MV-4-11 (cell line): ENCODE results near the gene PREX1.
A peak's percentile ranks its signal among the peaks of the same experiment; 100 is the strongest.

ENCODE experiments used
- DNase-seq: peaks from one replicate; lab custom pipeline; 2025; lab: John Stamatoyannopoulos, UW

The PREX1 gene

DNA sequence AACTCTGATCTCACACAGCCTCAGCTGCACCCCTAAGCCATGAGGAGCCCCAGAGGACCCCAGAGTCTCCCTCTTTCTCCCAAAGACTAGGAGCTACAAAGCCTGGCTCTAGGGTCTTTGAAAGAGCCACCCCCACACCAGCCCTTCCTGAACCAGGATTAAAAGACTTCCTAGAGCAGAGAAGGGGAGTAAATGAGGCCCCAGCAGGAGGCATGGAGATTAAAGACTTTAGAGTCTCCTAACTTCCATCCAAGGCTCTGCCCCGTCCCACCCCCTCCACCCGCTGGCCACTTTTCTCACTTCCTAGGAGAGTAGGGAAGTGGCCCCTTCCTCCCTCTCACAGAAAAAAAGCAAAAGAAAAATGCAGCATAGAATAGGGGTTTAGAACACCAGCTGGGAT is 1.7 kb downstream of the PREX1 start:
- DNase-seq = peak; percentile 71

DNA sequence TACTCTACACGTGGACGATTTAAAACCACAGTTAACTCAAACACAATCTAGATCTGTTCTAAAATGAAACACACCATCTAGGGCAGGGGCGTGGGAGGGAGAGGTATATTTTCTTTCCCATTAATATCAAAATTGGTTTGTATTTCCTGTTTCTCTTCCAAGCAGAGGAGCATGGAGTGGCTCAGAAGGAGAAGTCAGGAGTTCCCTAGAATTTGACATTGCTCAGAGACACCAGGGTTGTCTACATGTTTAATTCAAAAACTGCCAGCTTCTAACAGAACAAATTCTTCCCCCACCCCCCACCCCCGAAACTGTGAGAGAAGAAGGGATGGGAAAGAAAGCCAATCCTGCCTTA is 2.3 kb downstream of the PREX1 start:
- DNase-seq = no peak

DNA sequence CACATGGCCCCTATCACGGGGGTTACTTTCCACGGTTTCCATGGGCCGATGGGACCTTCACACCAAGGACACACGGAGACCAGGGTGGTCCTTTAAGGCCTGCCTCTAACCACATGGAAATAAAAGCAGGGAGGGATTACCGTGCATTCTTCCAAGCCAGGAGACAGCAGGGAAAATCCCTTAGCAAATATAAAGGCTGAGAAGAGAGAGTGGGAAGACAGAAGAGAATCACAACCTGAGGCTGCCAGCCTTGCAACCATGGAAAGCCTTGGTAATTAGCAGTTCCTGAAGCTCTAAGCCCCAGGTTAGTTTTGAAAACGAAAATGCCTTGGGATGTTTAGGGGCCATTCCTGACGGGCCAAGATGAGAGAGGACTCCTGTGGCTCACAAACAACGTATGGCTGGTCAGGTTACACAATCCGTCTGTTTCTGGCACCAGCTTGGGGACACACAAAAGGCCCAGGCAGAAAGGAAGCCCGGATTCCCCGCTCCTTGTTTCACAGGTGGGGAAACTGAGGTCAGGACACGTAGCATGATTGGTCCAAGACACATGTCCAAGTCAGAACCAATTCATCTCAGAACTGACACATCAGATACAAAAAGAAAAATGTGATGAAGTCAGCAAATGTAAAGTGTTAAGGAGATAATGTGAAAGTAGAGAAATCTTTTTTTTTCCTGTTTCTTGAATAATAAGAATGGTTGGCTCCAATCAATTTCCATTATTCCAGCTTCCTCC is 2.8 kb downstream of the PREX1 start:
- no peak for DNase-seq

DNA sequence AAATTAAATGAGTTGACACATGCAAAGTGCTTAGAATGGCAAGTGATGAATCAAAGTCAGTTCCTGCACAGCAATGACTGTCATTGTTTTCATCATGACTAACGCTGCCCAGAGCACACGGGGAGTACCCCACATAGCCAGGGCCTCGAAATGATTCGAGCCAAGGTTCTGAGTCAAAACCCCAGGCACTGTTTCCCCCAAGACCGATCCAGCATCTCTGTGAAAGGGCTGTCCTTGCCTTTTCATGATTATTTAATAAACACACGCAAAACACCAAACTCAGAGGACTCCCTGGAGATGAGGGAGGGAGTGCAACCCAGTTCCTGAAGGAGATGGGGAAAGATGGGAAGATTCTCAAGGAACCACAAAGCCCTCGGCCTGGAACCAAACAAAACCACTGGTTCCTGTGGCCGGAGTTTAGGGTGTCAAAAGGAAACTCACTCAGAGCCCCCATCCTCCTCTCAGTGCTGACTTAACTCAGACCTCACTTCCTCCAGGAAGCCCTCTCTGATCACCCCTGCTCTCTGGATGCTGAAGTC is 3.8 kb downstream of the PREX1 start:
- peak; percentile 58 for DNase-seq

DNA sequence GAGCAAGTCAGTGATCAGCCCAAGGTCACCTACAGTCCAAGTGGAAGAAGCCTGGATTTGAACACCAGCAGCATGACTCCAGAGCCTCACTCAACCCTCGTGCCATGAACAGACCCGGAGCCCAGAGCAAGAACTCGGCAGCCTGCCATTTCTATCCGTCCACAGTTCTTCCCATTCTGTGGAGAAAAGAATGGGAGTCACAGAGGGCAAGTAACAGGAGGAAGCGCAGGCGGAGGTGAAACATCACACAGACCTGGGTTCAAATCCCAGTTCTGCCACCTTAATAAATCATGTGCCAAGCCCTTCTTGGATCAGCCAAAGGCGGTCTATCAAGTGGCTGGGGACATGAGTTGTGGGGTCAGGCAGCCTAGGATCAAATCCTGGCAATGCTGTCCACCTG is 4.3 kb downstream of the PREX1 start:
- DNase-seq = no peak

DNA sequence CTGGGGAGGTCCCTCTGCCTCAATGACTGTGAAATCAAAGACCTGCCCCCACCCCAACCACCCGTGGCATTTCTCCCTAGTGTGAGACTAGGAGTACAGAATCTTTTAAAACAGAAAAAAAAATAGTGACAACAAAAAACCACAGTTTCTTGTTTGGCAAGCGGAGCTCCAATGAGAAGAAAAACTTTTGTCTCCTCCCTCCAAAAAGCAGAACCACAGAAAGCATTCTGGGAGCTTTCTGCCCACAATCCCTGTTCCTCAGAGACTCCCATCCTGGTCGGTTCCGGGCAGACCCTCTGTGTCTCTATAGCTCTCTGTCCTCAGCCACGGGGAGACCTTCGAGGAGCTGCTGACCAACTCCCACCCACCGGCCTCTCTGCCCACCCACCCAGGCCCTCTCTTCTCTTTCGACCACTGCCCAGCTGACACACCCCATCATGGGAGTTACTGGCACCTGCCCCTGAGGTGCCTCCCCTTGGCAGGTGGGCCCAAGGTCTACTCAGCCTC is 4.9 kb downstream of the PREX1 start:
- peak; percentile 83 for DNase-seq

DNA sequence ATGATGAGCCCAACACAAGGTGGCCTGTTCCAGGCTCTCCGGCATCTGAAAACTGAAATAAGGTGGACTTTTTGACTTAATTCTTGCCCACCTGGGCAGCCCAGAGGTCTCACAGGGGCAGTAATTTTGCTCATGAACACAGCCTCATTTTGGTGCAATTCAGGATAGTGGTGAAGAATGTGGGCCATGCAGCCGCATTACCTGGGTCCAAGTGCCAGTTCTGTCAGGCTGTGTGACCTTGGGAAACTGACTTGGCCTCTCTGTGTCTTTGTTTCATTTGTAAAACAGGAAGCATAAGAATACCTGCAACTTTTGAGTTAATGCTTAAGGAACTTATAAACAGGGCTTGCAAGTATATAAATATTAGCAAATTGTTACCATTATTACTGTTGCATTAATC is 5.6 kb downstream of the PREX1 start:
- DNase-seq = no peak

DNA sequence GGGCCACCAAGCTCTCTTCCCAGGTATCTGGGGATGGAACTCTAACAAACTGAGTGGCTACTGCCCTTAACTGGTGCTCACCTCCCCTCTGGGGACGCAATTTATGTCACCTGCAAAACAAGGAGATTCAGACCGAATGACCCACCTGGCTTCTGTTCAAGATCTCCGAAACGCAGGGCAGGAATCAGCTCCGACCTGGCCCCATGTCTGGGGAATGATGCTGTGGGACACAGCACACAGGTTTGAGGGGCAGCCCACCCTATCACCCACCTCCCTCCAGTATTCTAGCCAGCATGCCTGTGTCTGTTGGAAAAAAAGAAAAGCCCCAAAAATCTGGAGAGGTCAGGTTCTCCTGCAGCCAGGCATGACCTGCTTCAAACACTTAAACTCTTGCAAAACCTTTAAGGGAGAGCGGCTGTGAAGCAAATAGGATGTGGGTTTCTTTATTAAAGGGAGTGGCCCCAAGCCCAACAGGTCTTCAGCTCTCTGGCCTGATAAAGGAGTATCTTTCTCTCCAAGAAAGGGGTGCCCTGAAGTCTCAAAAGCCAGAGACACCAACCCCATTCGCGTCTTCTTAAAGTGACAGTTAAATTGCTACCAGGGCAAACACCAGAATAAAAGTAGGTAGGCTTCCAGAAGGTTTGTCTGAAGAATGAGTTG is 6.4 kb downstream of the PREX1 start:
- DNase-seq = peak; percentile 43

DNA sequence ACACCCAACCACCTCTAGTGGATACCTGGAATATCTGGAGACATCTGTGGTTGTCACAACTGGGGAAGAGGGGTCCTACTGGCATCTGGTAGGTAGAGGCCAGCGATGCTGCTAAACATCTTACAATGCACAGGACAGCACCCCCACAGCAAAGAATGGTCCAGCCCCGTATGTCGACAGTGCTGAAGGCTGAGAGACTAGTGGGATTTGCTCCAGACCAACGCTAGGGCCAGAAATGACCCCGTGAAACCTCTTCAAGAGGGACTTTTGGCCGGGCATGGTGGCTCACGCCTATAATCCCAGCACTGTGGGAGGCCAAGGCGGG is 7.2 kb downstream of the PREX1 start:
- no peak for DNase-seq

DNA sequence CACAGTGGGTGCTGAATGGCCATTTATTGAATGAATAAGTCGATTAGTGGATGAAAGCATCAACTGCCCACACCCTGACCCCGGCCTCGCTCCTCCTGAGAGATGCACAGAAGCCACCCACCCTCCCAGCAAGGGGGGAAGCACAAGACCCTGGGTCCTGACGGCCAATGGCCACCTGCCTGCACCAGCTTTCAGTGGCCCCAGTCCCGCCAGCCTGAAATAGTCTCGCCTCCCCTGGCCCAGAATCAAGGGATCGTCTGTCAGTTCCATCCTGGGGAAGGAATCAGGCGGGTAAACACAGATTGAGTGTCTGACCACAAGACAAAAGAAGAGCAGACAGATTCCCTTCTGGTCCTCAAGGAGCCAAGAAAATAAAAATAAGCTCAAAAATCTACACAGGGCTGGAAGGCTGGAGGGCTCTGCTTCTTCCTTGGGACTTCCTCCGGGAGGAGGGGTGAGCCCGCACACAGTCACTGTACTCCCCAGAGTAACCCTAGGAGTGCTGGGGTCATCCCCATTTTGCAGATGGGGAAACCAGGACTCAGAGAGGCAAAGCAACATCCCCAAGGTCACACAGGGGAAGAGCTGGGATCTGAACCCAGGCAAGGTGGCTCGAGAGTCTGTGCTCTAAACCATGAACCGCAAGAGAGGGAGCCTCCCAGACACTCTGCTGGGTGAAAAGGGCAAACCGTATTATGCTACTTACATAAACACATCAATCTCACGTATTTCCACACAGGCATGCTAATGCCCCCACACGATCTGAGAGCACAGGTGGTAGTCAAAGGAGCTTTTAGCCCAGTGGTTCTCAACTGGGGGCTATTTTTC is 7.8 kb downstream of the PREX1 start:
- peak; percentile 30 for DNase-seq

DNA sequence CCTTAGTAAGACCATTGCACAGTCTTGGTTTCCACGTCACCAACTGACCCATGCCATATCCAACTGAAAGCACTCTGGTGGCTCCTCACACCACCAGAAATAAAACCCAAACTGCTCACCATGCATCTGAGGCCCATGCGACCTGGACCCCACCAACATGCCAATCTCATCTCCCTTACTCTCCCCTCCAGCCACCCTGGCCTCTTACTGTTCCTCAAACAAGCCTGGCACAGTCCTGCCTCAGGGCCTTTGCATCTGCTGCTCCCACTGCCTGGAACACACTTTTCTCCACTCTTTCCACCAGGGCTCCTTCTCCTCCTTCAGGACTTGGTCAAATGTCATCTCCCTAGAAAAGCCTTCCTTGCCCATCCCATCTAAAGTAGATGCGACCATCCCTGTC is 8.7 kb downstream of the PREX1 start:
- DNase-seq = no peak

DNA sequence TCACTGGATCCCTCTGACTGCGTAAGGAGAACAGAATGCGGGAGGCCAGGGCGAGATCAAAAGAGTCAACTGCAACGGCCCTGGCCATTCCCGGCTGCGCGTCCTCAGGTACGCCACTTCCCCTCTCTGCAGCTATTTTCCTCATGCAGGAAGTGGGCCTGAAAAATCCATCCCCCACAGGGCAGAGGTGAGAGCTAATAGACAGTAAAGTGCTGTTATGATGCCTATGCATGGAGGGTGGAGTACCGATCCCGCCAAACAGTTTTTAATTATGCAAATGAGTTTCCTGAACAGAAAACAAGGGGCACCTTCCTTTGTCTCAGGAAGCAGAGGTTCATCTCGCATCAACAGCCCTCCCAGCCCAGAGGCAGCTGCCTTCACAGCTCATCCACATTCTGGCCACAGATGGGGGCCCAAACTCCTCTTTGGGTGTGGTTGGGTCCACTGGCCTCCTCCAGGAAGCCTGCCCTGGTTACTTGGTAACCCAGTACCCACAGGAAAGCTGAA is 9.3 kb downstream of the PREX1 start:
- no peak for DNase-seq

DNA sequence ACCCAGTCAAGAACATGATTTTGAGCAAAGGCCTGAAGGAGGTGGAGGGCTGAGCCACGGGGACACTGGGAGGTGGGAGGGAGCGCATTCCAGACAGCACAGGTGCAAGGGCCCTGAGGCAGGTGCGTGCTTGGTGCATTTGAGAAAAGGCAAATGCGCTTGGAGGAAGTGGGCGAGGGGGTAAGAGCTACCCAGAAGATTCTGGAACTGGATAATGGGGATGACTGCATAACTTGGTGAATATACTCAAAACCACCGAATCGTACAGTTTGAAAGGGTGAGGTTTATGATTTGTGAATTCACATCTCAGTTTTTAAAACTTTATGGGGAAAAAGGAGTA is 9.8 kb downstream of the PREX1 start:
- DNase-seq = no peak

DNA sequence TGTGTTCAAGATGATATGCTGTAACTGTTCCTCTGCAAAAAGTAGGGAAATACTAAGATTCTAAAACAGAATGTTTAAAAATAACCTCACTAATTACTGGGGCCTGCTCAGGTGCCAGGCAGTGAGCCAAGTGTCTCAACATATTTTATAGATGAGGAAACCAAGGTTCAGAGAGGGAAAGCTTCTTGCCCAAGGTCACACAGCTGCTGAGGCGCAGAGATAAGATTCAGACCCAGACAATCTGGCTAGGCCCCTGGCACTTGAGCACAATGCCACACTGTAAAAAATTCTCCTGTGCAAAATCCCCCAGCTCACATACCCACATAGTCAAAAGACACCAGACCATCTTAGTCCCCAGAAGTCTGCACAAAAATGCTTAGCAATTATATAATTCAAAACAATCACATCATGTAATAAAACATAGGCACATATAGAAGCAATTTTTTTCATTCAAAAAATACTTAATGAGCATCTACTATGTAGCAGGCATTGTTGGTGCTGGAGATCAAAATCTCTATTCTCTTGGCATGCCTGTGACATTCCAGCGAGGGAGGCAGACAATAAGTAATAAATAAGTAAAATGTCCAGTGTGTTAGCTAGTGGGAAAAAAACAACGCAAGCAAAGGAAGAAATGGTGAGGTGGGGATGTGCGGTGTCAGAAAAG is 10.3 kb downstream of the PREX1 start:
- no peak for DNase-seq

DNA sequence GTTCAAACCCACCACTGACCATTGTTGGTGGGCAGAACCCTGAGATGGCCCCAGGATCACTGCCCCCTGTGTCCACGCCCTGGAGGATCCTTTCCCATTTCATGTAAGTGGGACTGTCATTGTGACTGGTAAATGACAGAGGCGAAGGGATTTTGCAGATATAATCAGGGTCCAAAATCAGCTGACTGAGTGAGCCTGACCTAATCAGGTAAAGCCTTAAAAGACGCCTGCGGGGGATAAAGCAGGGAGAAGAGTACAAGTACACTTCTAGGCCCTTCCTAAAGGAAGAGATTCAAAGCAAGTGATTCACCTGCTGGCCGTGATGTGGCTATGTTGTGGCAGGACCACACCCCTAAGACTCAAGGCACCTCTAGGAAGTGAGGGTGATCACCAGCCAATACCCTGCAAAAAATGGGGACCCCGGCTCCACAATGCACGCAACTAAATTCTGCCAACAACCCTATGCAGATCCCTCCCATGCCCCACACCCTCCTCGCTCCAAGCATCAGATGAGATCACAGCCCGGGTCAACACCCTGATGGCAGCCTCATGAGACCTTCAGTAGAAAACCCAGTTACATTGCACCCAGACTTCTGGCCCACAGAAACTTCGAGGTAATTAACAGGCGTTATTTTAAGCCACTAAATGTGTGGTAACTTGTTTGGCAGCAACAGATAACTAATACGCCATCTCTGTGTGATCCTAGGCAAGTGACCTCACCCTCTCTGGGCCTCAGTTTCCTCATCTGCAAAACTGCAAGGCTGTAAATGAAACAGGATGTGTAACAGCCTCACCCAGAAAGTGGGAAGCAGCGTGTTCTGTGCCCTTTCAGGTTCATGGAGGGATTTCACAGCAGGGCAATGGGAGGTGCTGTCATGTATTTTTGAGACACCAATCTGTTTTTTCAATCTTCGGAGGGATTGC is 11.3 kb downstream of the PREX1 start:
- DNase-seq = peak; percentile 15

DNA sequence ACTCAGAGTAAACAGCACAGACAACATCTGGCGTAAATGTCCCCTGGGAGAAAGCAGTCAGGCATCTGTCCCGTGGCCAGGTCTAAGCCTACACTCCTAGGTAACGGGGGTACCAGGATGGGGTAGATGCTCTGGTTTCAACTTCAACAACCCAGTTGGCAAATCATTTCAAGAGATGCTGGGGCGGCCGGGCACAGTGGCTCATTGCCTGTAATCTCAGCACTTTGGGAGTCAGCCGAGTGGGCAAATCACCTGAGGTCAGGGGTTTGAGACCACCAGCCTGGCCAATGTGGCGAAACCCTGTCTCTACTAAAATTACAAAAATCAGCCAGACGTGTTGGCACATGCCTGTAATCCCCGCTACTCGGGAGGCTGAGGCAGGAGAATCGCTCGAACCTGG is 12.3 kb downstream of the PREX1 start:
- DNase-seq = no peak

DNA sequence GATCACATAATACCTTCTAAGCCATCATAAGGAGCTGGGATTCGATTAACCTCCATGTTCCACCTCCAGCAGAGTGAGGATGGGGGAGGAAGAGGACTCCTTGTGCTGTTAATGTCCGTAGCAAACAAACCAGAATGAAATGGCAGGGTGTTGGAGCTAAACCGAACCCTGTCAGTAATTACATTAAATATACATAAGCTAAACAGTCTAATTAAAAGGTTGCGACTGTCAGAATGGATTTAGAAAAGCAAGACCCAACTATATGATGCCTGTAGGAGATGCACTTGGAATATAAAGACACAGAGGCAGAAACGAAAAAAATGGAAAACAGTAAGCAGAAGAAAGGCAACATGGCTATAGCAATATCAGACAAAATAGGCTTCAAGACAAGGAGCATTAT is 13.2 kb downstream of the PREX1 start:
- DNase-seq = no peak

DNA sequence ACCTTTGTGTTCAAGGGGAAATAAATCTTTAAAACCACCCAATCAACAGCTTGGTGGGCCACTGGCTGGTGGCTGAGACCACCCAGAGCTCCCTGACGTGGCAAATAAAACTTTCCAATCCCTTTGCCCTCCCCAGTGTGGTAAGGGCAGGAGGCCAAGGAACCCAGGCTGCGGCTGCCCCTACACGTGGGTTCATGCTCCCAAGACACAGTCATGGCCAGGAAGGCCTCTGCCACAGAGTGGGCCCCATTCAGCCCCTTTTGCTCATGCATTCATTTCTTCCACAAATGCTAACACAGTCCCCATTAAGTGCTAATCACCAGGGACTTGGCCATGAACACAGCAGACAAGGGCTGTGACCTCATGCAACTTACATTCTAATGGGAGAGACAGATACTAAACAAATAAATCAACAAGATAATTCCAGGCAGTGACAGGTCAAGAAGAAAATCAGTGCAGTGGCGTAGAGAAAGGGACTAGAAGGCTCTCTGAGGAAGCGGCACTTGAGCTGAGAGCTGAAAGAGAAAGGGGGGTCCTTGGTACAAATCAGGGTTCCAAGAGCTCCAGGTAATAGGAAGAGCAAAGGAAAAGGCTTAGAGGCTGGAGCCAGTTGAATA is 13.8 kb downstream of the PREX1 start:
- no peak for DNase-seq

DNA sequence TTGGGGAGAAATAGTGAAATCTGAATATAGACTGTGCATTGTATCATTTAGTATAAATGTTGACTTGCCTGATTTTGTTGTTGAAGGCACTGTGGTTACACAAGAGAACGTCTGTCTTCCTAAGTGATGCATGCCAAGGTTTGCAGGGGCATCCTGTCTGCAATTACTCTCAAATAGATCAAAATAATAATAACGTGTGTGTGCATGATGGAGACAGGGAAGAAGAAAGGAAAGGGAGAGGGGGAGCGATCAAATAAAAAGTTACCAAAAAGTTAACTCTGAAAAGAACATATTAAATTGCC is 14.4 kb downstream of the PREX1 start:
- no peak for DNase-seq

DNA sequence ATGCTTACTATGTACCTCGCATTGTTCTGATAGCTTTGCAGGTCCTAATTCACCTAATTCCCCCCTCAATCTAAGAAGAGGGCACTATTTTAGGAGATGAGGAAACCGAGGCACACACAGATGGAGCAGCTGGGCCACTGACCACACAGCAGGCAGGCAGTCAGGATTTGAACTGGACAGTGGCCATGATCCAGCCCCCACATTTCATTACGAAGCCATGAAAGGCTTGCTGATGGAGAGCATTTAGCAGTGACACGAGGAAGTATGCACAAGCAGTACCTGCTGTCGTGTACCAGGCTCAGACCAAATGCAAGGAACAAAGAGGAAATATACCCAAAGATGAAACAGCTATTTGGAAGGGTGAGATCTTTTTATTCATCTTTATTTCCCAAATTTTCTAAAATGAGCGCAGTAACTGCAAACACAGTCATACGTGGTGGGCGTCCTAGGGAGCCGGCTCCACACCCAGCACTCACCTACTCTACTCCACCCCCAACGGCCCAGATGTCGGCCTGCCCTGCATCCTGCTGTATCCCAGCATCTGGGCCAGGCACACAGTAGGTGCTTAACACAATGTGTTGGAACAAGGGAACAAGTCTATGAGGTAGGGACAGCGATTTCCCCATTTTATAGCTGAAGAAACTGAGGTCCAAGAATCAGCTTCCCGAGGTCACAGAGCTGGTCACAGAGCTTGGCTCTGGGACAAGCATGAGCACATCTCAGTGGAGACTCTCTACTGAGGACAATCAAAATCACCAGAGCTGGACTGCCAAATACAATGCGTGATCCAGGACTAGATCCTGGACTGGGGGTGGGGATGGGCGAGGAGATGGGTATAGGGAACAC is 15.0 kb downstream of the PREX1 start:
- DNase-seq = no peak
